Activated CD4-positive, alpha-beta T cell treated with anti-CD3 and anti-CD28 coated beads, Interleukin-2, amount 10 ng/mL, durations not matched to agents 7 days and 5 days (primary cell): ENCODE measurements around the gene TRIM37. TPM values are rescaled to one million over a fixed set of nuclear protein-coding genes. Genes with fewer than 3 reads are reported as not detected.
A peak's percentile ranks its signal among the peaks of the same experiment; 100 is the strongest.

Source experiments
- CTCF ChIA-PET: fragments of 350-600 bp; sonication (Branson Sonifier 250); formaldehyde crosslinking; loops from one replicate; lab custom pipeline; 2021; ENCODE audit warnings: antibody characterized with exemption; lab: Charles Lee
- POLR2A ChIA-PET: fragments of 350-600 bp; sonication (Branson Sonifier 250); formaldehyde crosslinking; loops from one replicate; lab custom pipeline; 2021; ENCODE audit warnings: antibody characterized with exemption; lab: Charles Lee
- DNase-seq: peaks from one replicate; pipeline ENCODE4 v3.0.0-alpha.2; 2020
- H3K27ac Mint-ChIP-seq: one replicate; pipeline ENCODE4 v1.8.0; 2021; ENCODE audit warnings: mild to moderate bottlenecking, moderate library complexity, mixed read lengths
- H3K27me3 Mint-ChIP-seq: one replicate; pipeline ENCODE4 v1.8.0; 2021; ENCODE audit warnings: mixed read lengths
- H3K36me3 Mint-ChIP-seq: one replicate; pipeline ENCODE4 v1.8.0; 2021; ENCODE audit warnings: low read depth, mixed read lengths
- H3K4me1 Mint-ChIP-seq: one replicate; pipeline ENCODE4 v1.8.0; 2021; ENCODE audit warnings: mixed read lengths
- H3K4me3 Mint-ChIP-seq: one replicate; pipeline ENCODE4 v1.8.0; 2021; ENCODE audit warnings: mild to moderate bottlenecking, moderate library complexity, mixed read lengths
- H3K9me3 Mint-ChIP-seq: one replicate; pipeline ENCODE4 v1.8.0; 2021; ENCODE audit warnings: mixed read lengths
- total RNA-seq, 2 experiments: library from RNA; stranded (reverse); gene quantifications; one replicate each; pipeline ENCODE4 v1.2.3, GENCODE V29; 2021

The TRIM37 gene
- total RNA-seq, 2 experiments from 2014 or later: 22.6 to 27.9 TPM

DNA sequence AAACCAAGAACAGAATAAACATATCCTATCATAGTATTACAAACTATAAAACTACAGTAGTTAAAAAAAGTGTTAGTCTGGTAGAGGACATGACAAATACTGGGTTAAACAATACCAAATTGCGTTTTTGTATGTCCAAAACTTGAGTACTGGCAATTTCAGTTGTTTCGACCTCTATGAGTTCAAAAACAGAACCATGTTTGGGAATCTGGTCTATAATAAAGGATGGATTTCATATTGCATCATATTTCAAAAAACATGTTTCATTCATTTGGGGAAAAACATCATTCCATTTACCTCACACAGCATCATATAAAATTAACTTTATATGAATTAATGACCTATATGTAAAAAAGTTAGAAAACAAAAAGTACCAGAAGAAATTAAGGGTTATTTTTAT, 81.8 kb downstream of the TRIM37 start:
- Mint-ChIP-seq H3K4me3 (no peak overlapping the region), H3K36me3 (peaks cover 29% of the 10 kb centered on the region), H3K27ac (no peak overlapping the region), H3K9me3 (no peaks in the 10 kb centered on the region), H3K27me3 (no peaks in the 10 kb centered on the region), H3K4me1 (peaks cover 2% of the 10 kb centered on the region)
- POLR2A ChIA-PET: no interaction called here
- DNase-seq: no peak
- CTCF ChIA-PET: no interaction called here

DNA sequence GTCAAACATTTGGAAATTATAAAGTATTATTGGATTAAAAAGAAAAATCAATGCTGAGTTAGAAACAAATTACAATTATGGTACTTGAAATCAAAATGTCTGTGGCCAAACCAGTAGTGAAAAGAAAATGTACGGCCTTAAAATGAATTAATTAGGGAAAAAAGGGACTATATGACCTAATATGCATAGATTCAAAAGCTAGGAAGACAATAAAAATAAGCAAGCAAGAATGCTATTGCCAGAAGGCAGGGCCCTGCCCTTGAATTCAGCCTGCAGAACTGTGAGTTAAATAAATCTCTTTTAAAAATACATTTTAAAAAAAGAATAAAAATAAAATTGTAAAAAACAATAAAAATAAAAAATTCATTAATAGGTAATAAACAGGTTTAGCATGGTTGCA, 88.7 kb downstream of the TRIM37 start:
- H3K9me3 Mint-ChIP-seq: no peaks in the 10 kb centered on the region
- POLR2A ChIA-PET: no interaction called here
- no peak overlapping the region for H3K4me3 Mint-ChIP-seq
- H3K36me3 Mint-ChIP-seq: peaks cover 37% of the 10 kb centered on the region
- CTCF ChIA-PET: interaction anchor here (4.7 kb wide), 1 partner anchor 12 kb away, joined by 14 read pairs; no protein-coding TSS in a partner anchor
- no peaks in the 10 kb centered on the region for H3K27me3 Mint-ChIP-seq
- H3K4me1 Mint-ChIP-seq: no peaks in the 10 kb centered on the region
- DNase-seq: no peak
- no peak overlapping the region for H3K27ac Mint-ChIP-seq

- Mint-ChIP-seq H3K4me1 (no peaks in the 10 kb centered on the region), H3K27me3 (no peaks in the 10 kb centered on the region), H3K36me3 (peaks cover 14% of the 10 kb centered on the region), H3K27ac (no peak overlapping the region), H3K4me3 (no peak overlapping the region), H3K9me3 (no peaks in the 10 kb centered on the region)
- CTCF ChIA-PET: no interaction called here
- DNase-seq: no peak
- POLR2A ChIA-PET: no interaction called here
Observed at GRCh38 chr17:59011975-59012374, 94.7 kb downstream of the TRIM37 start.

- no peak for DNase-seq
- Mint-ChIP-seq H3K4me3 (no peak overlapping the region), H3K36me3 (peaks cover 10% of the 10 kb centered on the region), H3K27me3 (no peaks in the 10 kb centered on the region), H3K9me3 (no peaks in the 10 kb centered on the region), H3K27ac (no peak overlapping the region), H3K4me1 (no peaks in the 10 kb centered on the region)
- ChIA-PET POLR2A (no interaction called here), CTCF (no interaction called here)
Observed at GRCh38 chr17:59010026-59010425, 96.7 kb downstream of the TRIM37 start.

DNA sequence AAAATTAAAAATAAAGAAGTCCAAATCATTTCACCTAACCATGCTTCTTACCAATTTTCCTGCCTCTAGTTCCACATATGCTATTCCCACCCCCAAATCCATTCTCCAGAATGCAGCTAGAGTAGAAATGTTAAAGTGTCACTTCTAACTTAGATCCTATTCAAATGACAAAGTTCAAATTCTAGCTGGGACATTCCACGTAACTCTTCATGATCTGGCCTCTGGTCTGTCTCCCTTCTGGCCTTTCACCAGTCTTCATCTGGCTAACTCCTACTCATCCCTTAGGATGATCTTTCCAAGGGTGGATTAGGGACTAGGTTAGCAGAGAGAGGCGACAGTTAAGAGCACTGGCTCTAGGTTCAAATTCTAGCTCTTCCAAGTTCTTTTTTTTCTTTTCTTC, 97.9 kb downstream of the TRIM37 start:
- H3K4me1 Mint-ChIP-seq: peaks cover 5% of the 10 kb centered on the region
- H3K9me3 Mint-ChIP-seq: no peaks in the 10 kb centered on the region
- H3K27me3 Mint-ChIP-seq: no peaks in the 10 kb centered on the region
- no peak overlapping the region for H3K4me3 Mint-ChIP-seq
- ChIA-PET POLR2A (no interaction called here), CTCF (no interaction called here)
- DNase-seq: no peak
- no peak overlapping the region for H3K27ac Mint-ChIP-seq
- H3K36me3 Mint-ChIP-seq: peaks cover 9% of the 10 kb centered on the region

DNA sequence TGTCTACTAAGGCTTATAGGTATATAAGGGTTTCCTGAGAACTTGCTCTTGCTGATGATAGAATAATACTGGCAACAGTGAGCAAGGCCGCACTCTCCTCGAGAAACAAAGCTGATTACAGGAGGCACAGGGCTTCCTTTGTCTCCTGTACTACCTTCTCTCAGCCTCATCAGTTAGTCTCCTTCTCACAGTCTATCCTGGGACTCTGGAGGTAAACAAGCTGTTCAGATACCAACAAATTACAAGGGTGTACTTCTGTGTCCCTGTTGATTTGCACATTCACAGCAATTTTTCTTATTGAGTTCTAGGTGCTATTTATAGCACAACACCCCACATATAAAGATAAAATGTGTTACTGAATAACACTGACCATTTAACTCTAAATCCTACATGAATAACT, 98.7 kb downstream of the TRIM37 start:
- no peaks in the 10 kb centered on the region for H3K27me3 Mint-ChIP-seq
- POLR2A ChIA-PET: no interaction called here
- CTCF ChIA-PET: interaction anchor here (3.7 kb wide), 1 partner anchor 10 kb away, joined by 14 read pairs; no protein-coding TSS in a partner anchor
- no peak for DNase-seq
- H3K4me3 Mint-ChIP-seq: no peak overlapping the region
- H3K9me3 Mint-ChIP-seq: no peaks in the 10 kb centered on the region
- H3K36me3 Mint-ChIP-seq: peaks cover 6% of the 10 kb centered on the region
- H3K27ac Mint-ChIP-seq: no peak overlapping the region
- H3K4me1 Mint-ChIP-seq: peaks cover 6% of the 10 kb centered on the region

GRCh38 chr17:59004338-59005111, 102.2 kb downstream of the TRIM37 start:
- H3K4me3 Mint-ChIP-seq: no peak overlapping the region
- H3K27ac Mint-ChIP-seq: peak overlapping the region; percentile 61
- no peaks in the 10 kb centered on the region for H3K27me3 Mint-ChIP-seq
- H3K36me3 Mint-ChIP-seq: peaks cover 15% of the 10 kb centered on the region
- DNase-seq: peak; percentile 74
- H3K4me1 Mint-ChIP-seq: peaks cover 28% of the 10 kb centered on the region
- no peaks in the 10 kb centered on the region for H3K9me3 Mint-ChIP-seq
- ChIA-PET CTCF (interaction anchor here (0.6 to 3.7 kb wide), 12 partner anchors 9 to 1880 kb away, joined by 3 to 14 read pairs (median 4); a partner anchor contains a TSS), POLR2A (interaction anchor here (0.7 kb wide), 2 partner anchors 587 to 677 kb away, joined by 3 to 4 read pairs; partner anchors contain the start of gene RNF43)

DNA sequence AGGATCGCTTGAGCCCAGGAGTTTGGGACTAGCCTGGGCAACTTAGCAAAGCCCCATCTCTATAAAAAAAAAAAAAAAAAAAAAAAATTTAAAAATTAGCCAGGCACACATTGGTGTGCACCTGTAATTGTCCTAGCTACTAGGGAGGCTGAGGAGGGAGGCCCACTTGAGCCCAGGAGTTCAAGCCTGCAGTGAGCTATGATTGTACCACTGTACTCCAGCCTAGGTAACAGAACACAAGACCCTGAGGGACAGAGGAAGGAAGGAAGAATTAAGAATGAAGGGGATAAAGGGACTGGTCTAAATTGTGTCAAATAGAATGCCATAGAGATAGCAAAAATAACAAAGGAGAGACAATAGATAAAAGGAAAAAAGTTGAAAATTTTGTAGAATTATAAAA, 102.8 kb downstream of the TRIM37 start:
- peaks cover 28% of the 10 kb centered on the region for H3K4me1 Mint-ChIP-seq

GRCh38 chr17:59002848-59003247, 103.8 kb downstream of the TRIM37 start:
- Mint-ChIP-seq H3K4me1 (peaks cover 28% of the 10 kb centered on the region), H3K4me3 (no peak overlapping the region), H3K27me3 (no peaks in the 10 kb centered on the region), H3K9me3 (no peaks in the 10 kb centered on the region), H3K27ac (peak overlapping the region; percentile 41), H3K36me3 (peaks cover 28% of the 10 kb centered on the region)
- DNase-seq: no peak
- ChIA-PET CTCF (interaction anchor here (0.6 to 0.9 kb wide), 2 partner anchors 292 to 411 kb away, joined by 3 to 4 read pairs; no protein-coding TSS in a partner anchor), POLR2A (no interaction called here)

More for the DNA sequence above, 102.8 kb downstream of the TRIM37 start:
- no peak overlapping the region for H3K27ac Mint-ChIP-seq
- H3K27me3 Mint-ChIP-seq: no peaks in the 10 kb centered on the region
- POLR2A ChIA-PET: no interaction called here
- H3K4me3 Mint-ChIP-seq: no peak overlapping the region
- no peaks in the 10 kb centered on the region for H3K9me3 Mint-ChIP-seq
- peaks cover 20% of the 10 kb centered on the region for H3K36me3 Mint-ChIP-seq
- no peak for DNase-seq
- CTCF ChIA-PET: interaction anchor here (0.7 to 0.9 kb wide), 2 partner anchors 9 to 293 kb away, joined by 3 read pairs; no protein-coding TSS in a partner anchor

GRCh38 chr17:59002126-59002525, 104.6 kb downstream of the TRIM37 start:
- Mint-ChIP-seq H3K4me3 (no peak overlapping the region), H3K27me3 (no peaks in the 10 kb centered on the region), H3K27ac (no peak overlapping the region), H3K9me3 (no peaks in the 10 kb centered on the region), H3K4me1 (peaks cover 28% of the 10 kb centered on the region), H3K36me3 (peaks cover 31% of the 10 kb centered on the region)
- DNase-seq: no peak
- ChIA-PET CTCF (interaction anchor here (0.9 kb wide), 1 partner anchor 475 kb away, joined by 4 read pairs; no protein-coding TSS in a partner anchor), POLR2A (interaction anchor here (0.7 kb wide), 1 partner anchor 310 kb away, joined by 5 read pairs; the partner anchor contains the start of gene RAD51C)

DNA sequence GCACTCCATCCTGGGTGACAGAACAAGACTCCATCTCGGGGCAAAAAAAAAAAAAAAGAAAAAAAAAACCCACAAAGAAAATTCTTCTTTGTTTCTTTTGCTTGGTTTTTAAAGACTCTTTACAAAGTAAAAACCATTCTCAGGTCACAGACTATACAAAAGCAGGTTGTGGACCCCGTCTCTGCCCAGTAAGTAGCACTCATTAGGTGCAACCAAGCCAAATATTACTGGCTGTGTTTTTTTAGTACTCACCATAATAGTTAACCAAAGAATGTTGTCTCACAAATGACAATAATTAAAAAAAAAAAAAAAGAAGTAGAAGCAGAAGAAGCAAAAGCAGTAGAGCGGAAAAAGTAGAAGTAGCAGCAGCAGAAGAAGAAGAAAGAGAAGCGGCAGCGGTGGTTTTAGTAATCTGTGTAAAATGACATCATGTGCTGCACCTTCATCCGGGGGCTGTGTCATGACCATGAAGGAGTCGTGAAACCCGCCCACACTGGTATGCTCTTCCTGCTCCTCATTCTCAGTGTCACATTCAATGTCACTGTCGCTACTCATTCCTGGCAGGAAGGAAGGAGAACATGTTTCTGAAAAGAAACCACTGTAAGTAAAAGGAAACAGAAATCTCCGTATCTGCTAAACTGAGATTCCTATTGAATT, 105.4 kb downstream of the TRIM37 start:
- ChIA-PET POLR2A (interaction anchor here (0.7 kb wide), 1 partner anchor 480 kb away, joined by 5 read pairs; no protein-coding TSS in a partner anchor), CTCF (interaction anchor here (0.7 to 0.9 kb wide), 2 partner anchors 162 to 474 kb away, joined by 3 to 4 read pairs; no protein-coding TSS in a partner anchor)
- peak overlapping the region; percentile 95 for H3K27ac Mint-ChIP-seq
- peak; percentile 87 for DNase-seq
- no peaks in the 10 kb centered on the region for H3K27me3 Mint-ChIP-seq
- H3K4me1 Mint-ChIP-seq: peaks cover 28% of the 10 kb centered on the region
- no peaks in the 10 kb centered on the region for H3K9me3 Mint-ChIP-seq
- H3K36me3 Mint-ChIP-seq: peaks cover 31% of the 10 kb centered on the region
- H3K4me3 Mint-ChIP-seq: peak overlapping the region; percentile 78

DNA sequence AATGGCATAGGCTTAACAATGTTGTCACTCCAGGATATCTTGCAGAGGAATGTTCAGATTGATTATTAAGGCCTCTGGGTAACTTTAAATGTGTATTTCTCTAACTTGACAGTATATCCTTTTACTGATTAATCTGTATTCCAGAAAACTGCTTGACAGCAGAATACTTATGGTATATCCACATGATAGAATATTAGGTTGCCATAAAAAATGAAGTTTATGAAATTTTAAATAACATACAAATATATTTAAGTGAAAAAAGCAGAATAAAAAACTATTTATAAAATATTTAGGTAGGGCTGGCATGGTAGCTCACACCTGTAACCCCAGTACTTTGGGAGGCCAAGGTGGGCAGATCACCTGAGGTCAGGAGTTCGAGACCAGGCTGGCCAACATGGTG, 106.7 kb downstream of the TRIM37 start:
- CTCF ChIA-PET: interaction anchor here (0.6 kb wide), 1 partner anchor 408 kb away, joined by 3 read pairs; no protein-coding TSS in a partner anchor
- H3K9me3 Mint-ChIP-seq: no peaks in the 10 kb centered on the region
- H3K4me3 Mint-ChIP-seq: no peak overlapping the region
- no peak for DNase-seq
- POLR2A ChIA-PET: no interaction called here
- H3K27ac Mint-ChIP-seq: peak overlapping the region; percentile 95
- peaks cover 34% of the 10 kb centered on the region for H3K36me3 Mint-ChIP-seq
- H3K4me1 Mint-ChIP-seq: peaks cover 28% of the 10 kb centered on the region
- H3K27me3 Mint-ChIP-seq: no peaks in the 10 kb centered on the region
